GM18526 (cell line): ENCODE results near the gene EFHD2.

ENCODE experiments used
- POLR2A ChIP-seq: IDR thresholded peaks from 3 replicates; pipeline ENCODE4 v1.6.1; 2011; ENCODE audit not compliant: insufficient read length; ENCODE audit errors: extremely low read depth

The EFHD2 gene

DNA sequence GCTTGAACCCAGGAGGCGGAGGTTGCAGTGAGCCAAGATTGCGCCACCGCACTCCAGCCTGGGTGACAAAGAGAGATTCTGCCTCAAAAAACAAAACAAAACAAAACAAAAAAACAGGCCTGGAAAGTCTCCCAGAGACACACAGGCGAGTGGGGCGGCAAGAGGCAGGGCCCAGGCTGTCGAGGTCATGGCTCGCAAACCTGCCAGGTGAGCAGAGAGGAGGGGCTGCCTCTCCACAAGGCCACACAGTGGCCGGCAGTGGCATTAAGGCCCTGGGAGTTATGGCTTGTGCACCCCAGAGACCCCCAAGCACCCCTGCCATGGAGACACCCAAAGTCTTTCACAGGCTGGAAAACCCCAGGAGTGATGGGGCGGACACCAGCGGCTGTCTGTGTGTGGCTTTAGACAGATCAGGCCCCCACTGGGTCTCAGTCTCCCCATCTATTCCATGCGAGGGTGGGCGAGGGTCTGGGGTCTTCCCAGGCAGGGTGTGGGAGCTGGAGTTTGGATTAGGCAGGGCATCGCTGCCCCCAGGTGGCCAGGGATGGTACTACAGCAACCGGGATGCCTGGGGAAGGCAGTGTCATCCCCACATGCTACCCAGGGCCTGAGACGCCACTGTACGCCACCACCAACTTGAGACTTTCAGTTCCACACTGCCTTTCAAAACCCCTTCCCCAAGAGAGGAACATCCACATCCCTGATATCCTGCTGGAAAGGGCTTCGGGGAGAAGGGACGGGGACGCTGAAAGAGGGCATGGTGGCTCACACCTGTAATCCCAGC lies 21.3 kb downstream of the EFHD2 start:
- peak; percentile 5 for TF ChIP-seq POLR2A

DNA sequence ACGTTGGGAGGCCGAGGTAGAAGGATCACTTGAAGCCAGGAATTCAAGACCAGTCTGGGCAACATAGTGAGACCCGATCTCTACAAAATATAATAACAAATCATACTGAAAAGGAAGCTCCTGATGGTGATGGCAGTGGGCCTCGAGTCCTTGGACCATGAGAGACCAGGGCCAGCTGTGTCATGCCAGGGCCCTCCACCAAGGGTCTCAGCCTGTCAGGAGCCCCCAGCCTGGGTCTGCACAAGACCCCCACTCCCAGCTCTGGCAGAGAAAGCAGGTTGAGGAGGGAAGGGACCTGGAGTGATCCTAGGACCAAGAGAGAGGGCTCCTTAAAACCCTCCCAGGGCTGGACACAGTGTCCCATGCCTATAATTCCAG lies 21.9 kb downstream of the EFHD2 start:
- no peak for TF ChIP-seq POLR2A

DNA sequence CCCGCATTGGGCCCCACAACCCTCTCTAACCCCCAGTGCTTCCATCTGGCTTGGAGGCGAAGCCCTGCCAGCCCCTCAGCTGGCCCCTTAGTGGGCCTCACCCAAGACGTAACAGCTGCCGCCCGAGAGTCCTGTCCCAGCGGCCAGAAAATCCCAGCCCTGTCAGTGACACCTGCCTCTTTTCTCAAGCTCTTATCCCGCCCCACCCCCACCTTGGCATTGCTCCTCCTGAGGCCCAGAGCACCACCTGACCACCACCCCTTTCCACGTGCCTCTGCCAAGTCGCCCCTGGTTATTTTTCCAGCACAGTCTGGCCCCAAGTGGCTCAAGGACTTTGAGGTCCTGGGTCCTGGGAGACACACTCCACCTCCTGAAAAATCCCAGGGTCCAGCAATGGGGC lies 22.6 kb downstream of the EFHD2 start:
- TF ChIP-seq POLR2A = no peak

DNA sequence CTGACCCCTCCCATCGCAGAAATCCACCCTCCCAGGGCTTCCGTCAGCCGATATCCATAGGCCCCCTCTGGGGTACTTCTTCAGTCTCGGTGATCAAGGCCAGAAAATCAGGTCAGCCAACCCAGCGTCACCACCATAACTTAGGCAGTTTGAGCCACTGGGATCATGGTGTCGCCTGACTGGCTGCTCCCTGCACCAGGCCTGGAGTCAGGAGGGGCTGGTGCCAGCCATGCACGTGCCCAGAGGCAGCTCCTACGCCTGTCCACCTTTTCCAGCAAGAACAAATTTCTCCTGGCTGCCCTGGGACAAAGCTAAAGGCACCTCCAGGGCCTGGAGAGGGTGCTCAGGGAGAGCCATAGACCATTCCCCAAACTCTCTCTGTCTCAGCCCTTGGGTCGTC lies 23.8 kb downstream of the EFHD2 start:
- no peak for TF ChIP-seq POLR2A

DNA sequence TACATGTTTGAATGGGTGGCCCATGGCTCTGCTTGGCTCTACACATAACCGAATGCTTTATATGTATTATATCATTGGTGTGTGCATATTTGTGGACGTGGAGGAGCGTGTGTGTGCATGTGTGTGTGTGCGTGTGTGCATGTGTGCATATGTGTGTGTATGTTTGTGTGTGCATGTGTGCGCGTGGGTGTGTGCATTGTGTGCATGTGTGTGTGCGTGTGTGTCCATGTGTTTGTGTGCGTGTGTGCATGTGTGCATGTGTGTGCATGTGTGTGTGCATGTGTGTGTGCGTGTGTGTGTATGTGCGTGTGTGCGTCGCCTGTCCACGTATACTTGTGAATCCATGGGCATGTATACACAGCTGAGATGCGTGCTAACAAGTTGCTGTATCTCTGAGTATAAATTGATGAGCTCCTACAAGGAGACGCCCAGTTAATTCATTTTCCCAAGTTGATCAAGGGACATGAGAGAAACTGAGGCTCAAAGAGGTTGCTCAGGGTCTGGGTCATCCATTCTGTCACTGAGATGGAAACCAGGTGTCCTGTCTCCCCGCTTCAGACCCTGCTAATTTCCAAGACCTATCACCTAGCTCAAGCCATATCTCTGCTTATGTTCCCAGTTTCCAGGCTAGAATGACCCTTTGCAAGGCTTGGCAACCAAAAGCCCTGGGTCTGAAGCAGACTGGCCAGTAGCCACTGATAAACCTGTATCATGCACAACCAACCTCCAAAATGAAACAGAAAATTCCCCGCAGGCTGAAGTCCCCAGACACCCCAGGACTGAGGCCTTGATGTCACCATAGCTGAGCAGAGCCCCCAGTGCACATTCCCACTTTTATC lies 25.8 kb downstream of the EFHD2 start:
- no peak for TF ChIP-seq POLR2A

DNA sequence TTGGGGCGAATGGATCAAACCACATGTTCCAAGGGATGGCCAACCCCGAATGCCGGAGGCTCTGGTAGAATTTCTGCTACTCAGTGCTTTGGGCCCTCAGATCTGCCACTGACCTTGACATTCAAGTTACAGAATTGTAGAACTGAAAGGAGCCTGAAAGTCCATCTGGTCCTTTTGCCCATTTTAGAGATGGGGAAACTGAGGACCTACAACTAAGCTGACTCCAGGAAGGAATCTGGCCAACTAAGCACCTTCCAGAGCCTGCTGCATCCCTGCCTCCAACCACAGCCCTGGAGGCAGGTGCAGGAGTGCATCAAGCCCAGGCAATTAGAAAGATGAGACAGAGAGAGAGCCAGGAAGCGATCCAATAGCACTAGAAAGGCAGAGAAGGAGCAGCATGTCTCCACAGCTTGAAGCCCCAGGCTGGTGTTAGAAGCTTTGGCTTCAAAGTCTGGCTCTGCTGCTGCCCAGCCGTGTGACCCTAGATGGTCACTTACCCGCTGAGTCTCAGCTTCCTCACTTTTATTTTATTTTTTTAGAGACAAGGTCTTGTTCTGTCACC lies 27.3 kb downstream of the EFHD2 start:
- no peak for TF ChIP-seq POLR2A

GRCh38 chr1:15439325-15439724 lies 29.6 kb downstream of the EFHD2 start:
- no peak for TF ChIP-seq POLR2A

DNA sequence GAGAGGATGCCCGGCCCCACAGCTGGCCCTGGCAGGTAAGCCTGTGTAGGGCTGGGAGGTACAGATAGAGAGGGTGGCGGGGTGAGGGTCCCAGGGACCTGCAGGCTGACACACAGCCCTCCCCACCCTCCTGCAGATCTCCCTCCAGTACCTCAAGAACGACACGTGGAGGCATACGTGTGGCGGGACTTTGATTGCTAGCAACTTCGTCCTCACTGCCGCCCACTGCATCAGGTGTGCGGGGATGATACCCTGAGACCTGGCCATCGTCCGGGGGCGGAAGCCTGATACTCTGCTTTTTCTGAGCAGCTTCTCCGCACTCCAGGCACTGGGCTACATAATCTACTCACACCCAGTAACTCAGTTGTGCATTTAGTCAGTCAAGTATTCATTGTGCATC lies 30.7 kb downstream of the EFHD2 start:
- TF ChIP-seq POLR2A = no peak

GRCh38 chr1:15441247-15441646 lies 31.6 kb downstream of the EFHD2 start:
- TF ChIP-seq POLR2A = no peak

- TF ChIP-seq POLR2A = no peak
Observed at GRCh38 chr1:15442119-15442518, 32.4 kb downstream of the EFHD2 start.

DNA sequence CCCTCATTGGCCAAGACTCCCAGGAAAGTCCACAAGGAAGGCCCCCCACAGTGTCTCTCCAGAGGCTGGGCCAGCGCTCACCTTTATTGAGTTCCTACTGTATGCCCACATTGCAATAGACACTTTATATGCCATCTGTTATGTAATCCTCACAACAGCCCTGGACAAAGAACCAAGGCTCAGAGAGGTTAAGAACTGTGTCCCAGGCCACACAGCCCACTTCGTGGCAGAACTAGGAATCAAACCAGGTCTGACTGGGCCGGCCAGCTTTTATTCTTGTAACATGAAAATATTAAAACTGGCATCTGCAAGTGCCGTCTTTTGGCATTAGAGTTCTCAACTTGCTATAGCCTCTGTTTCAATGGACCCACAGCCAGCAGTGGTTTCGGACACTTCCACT lies 33.1 kb downstream of the EFHD2 start:
- TF ChIP-seq POLR2A = no peak

- no peak for TF ChIP-seq POLR2A
Observed at GRCh38 chr1:15443281-15443680, 33.6 kb downstream of the EFHD2 start.

- TF ChIP-seq POLR2A = no peak
Observed at GRCh38 chr1:15444468-15445389, 35.0 kb downstream of the EFHD2 start.

DNA sequence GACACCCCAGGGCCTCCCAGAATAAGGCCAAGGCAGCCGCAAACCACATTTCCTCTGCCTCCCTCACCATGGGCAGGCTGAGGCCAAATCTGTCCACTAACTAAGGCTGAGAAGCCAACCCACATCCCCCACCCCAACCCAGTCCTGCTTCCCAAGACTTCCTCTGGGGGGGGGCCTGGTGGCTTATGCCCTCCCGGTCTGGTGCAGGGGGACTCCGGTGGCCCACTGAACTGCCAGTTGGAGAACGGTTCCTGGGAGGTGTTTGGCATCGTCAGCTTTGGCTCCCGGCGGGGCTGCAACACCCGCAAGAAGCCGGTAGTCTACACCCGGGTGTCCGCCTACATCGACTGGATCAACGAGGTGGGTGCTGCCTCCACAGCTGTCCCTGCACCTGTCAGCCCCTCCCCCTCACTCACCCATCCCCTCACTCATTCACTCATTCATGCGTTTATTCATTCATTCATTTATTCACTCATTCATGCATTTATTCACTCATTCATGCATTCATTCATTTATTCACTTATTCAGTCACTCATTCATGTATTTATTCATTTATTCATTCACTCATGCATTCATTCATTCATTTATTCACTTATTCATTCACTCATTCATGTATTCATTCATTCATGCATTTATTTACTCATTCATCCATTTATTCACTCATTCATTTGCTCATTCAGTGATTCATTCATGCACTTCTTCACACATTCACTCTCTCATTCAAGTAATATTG lies 35.9 kb downstream of the EFHD2 start:
- no peak for TF ChIP-seq POLR2A
